Activated naive CD8-positive, alpha-beta T cell treated with anti-CD3 and anti-CD28 coated beads, Interleukin-2, amount 50 U/mL, for 16 hours (primary cell): ENCODE data around the gene PDE6H.

Experiments used
- DNase-seq: peaks from one replicate; pipeline ENCODE4 v3.0.0-alpha.2; 2020; ENCODE audit warnings: low read depth, low spot score

The PDE6H gene

DNA sequence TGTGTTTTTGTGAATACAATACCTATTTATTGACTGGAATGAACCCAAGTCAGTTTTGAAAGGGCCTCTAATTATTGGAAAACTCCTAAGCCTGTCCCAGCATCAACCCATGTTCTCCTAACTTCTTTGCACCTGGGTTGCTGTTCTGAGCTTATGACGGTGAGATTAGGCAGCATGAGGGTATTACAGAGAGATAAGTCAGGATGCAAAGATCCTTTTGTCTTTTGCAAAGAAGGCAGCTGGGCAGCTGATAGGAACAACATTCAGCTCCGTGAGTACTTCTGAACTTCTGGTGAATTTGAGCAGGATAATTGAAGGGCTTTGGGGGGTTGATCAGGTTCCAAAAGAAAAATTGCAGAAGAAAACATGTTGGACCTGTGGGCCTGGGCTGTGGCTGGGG lies at the start of gene PDE6H:
Gene PDE6H (plus strand): TSS at position 227 of the 400 bp plus-strand sequence. CDS start 4,971 bp downstream, outside the sequence.
- DNase-seq, result no peak

DNA sequence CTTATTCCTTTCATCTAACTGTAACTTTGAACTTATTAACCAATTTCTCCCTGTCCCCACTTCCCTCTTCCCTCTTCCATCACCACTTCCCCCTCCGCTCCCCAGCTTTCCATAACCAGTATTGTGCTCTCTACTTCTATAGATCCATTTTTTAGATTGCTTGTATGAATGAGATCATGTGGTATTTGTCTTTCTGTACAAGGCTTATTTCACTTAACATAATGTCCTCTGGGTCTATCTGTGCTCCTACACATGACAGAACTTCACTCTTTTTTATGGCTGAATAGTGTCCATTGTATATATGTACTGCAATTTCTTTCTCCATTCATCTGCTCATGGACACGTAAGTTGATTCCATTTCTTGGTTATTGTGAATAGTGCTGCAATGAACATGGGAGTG lies 48.9 kb upstream of the PDE6H start:
- no peak for DNase-seq

DNA sequence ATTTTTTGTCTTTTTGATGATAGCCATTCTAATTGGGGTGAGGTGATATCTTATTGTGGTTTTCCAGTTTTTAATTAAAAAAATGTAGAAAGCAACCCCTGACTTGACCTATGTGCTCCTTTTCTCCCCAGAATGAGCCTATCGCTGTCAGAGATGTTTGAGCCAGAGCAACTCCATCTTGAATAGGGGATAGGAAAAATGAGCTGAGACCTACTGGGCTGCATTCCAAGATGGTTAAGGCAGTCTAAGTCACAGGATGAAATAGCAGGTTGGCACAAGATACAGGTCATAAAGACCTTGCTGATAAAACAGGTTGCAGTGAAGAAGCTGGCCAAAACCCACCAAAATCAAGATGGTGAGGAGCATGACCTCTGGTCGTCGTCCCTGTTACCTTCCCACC lies 48.3 kb upstream of the PDE6H start:
- DNase-seq, result no peak

DNA sequence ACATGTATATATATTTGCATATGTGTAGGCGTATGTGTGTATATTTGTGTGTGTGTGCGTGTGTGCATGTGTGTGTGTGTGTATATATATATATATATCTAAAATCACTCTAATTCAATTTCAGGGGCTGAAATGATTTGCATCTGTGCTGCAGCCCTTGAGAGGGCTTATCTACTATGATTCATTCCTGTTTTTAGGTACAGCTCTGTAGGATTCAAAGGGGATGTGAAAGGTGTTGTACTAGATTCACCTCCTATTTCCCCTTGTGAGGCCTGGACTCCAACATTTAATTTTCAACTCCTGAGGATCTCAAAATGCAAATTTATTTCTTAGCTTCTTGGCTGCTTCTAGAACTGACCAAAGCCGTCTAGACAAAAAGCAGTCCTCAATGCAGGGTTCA lies 45.6 kb upstream of the PDE6H start:
- DNase-seq, result no peak

GRCh38 chr12:14928931-14929330 lies 43.9 kb upstream of the PDE6H start:
- no peak for DNase-seq

DNA sequence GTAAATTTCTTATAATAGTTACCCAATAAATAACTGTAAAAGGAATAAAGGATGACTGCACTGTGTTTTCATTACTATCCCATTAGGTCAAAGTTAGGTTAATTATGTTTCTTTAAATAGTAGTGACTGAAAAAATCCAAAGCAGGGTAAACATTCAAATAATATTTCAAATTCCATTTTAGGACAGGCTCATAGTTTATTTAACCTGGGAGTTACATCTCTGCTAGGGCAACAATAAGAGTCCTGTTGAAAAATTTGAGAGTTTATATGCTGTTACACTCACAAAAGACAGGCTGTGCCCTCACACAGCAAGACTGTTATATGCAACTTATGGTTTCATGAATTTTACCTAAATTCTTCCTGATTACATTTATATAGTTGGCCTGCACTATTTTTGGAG lies 42.5 kb upstream of the PDE6H start:
- no peak for DNase-seq

DNA sequence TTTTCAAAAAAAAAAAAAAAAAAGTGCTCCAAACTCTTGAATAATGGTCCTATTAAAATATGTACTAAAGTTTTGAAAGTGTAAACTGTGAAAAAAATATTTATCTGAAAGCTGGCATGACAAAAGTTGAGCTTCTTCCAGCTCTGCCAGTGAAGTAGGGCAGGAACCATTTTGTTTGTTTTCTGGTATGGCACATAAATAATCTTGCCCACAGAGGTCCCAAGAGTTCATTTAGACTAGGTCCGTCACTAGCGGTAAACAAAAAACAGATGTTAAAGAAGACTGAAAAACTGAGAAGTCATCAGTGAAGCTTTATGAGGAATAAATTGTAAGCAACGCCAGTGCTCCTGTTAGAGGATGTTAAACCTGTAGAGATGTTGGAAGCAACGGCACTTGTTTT lies 41.5 kb upstream of the PDE6H start:
- no peak for DNase-seq

DNA sequence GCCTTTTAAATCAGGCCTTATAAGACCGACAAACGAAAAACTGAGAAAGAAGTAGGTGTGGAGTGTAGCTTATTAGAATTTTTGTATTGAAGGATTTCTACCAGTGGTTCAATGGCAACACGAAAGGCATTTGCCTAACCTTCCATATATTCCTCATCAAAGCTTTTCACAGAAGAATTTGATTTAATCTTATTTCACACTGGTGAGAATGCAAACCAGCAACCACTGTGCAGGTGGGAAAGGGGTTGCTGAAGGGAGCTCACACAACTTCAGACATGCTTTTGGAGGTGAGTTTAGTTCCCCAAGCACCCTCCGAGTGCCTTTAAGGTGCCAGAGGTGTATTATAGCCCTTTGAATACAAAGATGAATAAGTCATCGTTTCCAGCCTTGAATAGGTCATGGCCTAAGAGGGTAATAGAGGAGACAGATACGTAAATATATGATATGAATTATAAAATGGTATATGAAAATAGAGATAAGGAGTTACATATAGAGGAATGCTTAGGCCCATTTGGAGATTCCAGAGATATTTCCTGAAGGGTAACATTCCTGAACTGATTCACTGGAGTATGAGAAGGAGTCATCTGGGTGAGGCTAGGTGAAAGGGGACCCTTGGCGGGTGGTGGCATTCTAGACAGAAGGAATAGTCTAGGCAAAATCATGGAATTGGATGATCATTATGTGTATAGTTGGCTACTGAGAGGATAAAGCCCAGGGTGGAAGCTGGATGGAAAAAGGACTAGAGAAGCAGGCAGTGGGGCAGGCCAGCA lies 40.9 kb upstream of the PDE6H start:
- DNase-seq, result no peak

DNA sequence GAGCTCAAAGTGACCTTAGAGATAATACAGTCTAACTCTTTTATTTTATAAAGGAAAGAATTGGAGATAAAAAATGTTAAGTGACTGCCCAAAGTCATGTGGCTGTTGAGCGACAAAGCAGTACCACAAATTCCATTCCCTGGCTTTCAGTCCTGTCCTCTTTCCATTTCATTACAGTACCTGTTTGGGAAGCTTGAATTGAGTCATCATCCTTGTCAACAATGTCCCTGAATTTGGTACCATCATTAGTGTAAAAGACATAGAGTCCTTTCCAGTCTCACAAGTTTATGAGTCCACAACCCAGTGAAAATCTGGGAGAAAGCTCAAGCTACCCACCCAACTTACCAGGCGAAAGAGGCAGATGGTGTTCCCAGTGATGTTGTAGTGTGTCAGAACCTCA lies 38.3 kb upstream of the PDE6H start:
- DNase-seq, result no peak

GRCh38 chr12:14935031-14935430 lies 37.8 kb upstream of the PDE6H start:
- no peak for DNase-seq

GRCh38 chr12:14936224-14936861 lies 36.5 kb upstream of the PDE6H start:
- DNase-seq, result no peak

- no peak for DNase-seq
These were observed 35.8 kb upstream of the PDE6H start for GRCh38 chr12:14937014-14937413.

DNA sequence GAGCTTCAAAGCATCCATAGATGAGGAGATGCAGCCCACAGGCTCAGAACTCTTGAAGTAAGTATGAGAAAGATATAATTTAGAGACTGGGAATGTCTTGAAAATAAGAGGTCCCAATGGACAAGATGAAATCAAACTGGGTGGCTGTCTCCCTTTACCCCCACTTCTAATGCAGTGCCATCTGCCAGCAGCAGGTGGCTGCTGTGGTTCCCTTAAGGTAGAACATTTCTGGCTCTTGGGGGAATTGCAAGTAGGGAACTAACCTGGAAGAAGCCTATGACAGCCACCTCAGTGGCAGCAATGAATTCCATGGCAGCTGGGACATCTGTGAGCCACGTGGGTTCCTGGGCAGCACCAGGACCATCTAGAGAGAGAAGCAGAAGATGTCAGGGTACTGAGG lies 35.2 kb upstream of the PDE6H start:
- DNase-seq, result no peak

GRCh38 chr12:14938301-14938700 lies 34.5 kb upstream of the PDE6H start, which contains the start of gene ERP27:
Gene ERP27 (minus strand): TSS chr12:14938537. CDS start chr12:14938508, 29 bp downstream.
- DNase-seq, result no peak

DNA sequence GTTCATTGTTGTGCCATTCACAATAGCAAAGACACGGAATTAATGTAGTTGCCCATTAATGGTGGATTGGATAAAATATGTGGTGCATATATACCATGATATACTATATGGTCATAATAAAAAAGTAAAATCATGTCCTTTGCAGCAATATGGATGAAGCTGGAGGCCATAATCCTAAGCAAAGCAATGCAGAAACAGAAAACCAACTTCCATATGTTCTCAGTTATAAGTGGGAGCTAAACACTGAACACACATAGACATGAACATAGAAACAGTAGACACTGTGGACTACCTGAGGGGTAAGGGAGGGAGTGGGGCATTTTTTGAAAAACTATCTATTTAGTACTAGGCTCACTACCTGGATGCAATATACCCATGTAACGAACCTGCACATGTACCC lies 31.5 kb upstream of the PDE6H start:
- no peak for DNase-seq

- DNase-seq, result no peak
These were observed 30.5 kb upstream of the PDE6H start for GRCh38 chr12:14942196-14942931.

DNA sequence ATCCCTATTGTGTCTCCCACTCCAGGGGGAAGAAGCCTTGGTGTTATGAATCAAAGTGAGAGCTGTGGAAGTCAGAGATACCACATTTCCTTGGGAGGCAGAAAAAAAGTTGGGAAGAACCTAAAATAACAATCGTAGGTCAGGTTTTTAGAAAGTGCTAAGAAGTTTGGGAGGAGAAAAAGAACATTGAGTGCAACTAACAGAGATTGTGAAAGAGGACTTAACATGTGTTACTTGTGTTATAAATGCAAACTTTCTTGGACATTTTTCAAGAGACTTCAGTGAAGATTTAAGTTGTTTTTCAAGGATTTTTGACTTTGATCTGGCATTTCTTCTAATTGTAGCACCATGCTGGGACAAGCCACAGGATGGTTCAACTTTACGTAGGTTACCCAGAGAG lies 26.7 kb upstream of the PDE6H start:
- no peak for DNase-seq

DNA sequence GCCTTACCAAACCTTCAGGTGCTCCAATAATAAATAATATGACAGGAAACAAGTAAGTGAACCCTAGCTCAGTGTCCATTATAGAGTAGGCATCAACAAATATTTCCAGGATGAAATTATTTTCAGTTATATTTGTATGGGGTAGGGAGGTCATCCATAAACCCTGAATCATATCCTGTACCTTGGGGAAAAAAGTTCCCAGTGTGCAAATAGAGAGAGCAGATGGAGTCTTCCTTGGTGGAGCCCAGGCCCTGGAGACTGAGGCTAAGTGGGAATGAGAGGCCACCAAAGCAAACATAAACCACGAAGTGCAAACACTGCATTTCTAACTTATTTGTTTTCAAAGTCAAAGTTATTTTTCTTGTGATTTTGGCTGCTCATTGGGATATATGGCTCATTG lies 26.0 kb upstream of the PDE6H start:
- DNase-seq, result no peak

DNA sequence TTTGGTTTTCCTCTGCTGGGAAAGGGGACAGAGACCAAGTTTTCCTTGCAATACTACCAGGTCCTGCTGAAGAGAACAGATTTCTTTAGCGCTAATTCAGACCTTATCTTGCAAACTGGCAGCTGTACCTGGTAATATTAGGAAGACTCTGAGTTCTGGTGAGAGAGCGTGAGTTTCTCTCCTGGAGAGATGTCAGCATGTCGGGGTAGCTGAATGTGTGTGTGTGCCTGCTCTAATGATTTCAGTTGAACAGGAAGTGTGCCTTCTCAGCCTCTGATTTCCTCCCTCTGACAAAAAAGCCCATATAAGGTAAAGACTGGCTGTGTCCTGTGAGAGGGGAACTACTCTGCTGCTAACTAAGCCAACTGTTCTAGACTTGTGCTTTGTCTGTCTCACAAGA lies 24.2 kb upstream of the PDE6H start:
- DNase-seq, result peak; percentile 27

DNA sequence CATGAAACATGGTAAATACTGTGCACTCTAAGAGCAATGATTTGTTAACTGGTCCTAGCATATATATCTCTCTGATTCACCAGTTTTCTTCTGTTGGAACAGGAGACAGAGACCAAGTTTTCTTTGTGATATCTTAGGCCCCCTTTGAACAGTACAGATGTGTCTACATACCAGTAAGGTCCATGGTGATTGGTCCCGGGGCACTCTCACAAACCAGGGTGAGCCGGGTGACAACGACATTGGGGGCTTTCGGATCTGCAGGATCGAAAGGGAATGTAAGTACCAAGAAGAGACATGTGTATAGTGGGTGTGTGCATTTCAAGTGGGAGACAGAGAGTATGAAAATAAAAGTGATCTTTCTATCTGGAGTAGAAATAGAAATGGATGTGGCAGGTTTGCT lies 23.2 kb upstream of the PDE6H start:
- DNase-seq, result no peak

- no peak for DNase-seq
These were observed 22.4 kb upstream of the PDE6H start for GRCh38 chr12:14950421-14950820.

- no peak for DNase-seq
These were observed 21.7 kb upstream of the PDE6H start for GRCh38 chr12:14950982-14951746.
